ENCODE data around the gene JUP. TPM values are rescaled to one million over a fixed set of nuclear protein-coding genes. Genes with fewer than 3 reads are reported as not detected.
A peak's percentile ranks its signal among the peaks of the same experiment; 100 is the strongest.

JUP gene
- total and polyA plus RNA-seq, 2 of the 13 experiments (the other 11 are each of a cell fraction or from before 2014, with no cell fraction given) = 12.1 to 20.6 TPM

GRCh38 chr17:41786227-41787020, at the start of gene JUP (continued):
- TF ChIP-seq HMGXB4 (CRISPR knock-in tag; IDR thresholded peaks at IDR 0.05; ENCODE audit: borderline replicate concordance in 1 of 2, low read depth in 1 of 2) = peak; percentile 94 to 96
- peak; percentile 81 for TF ChIP-seq ZSCAN20 (CRISPR knock-in tag; IDR thresholded peaks at IDR 0.05; ENCODE audit: borderline replicate concordance)
- TF ChIP-seq JUN (CRISPR knock-in tag; IDR thresholded peaks at IDR 0.05) = 0 out of 2 replicates have a peak, but pooled peaks have one; percentile 33
- TF ChIP-seq ZNF615 (CRISPR knock-in tag; IDR thresholded peaks at IDR 0.05; ENCODE audit: borderline replicate concordance) = no peak
- TF ChIP-seq, protein P1, sequence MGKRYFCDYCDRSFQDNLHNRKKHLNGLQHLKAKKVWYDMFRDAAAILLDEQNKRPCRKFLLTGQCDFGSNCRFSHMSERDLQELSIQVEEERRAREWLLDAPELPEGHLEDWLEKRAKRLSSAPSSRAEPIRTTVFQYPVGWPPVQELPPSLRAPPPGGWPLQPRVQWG (CRISPR knock-in tag; IDR thresholded peaks at IDR 0.05; ENCODE audit: borderline replicate concordance, low read depth) = no peak
- TF ChIP-seq, protein P2, sequence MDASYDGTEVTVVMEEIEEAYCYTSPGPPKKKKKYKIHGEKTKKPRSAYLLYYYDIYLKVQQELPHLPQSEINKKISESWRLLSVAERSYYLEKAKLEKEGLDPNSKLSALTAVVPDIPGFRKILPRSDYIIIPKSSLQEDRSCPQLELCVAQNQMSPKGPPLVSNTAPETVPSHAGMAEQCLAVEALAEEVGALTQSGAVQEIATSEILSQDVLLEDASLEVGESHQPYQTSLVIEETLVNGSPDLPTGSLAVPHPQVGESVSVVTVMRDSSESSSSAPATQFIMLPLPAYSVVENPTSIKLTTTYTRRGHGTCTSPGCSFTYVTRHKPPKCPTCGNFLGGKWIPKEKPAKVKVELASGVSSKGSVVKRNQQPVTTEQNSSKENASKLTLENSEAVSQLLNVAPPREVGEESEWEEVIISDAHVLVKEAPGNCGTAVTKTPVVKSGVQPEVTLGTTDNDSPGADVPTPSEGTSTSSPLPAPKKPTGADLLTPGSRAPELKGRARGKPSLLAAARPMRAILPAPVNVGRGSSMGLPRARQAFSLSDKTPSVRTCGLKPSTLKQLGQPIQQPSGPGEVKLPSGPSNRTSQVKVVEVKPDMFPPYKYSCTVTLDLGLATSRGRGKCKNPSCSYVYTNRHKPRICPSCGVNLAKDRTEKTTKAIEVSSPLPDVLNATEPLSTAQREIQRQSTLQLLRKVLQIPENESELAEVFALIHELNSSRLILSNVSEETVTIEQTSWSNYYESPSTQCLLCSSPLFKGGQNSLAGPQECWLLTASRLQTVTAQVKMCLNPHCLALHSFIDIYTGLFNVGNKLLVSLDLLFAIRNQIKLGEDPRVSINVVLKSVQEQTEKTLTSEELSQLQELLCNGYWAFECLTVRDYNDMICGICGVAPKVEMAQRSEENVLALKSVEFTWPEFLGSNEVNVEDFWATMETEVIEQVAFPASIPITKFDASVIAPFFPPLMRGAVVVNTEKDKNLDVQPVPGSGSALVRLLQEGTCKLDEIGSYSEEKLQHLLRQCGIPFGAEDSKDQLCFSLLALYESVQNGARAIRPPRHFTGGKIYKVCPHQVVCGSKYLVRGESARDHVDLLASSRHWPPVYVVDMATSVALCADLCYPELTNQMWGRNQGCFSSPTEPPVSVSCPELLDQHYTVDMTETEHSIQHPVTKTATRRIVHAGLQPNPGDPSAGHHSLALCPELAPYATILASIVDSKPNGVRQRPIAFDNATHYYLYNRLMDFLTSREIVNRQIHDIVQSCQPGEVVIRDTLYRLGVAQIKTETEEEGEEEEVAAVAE (CRISPR knock-in tag; IDR thresholded peaks at IDR 0.05; ENCODE audit: borderline replicate concordance) = peak; percentile 64; the same call in 1 of the 2 replicates
- no peak for TF ChIP-seq TCF12 (IDR thresholded peaks at IDR 0.05)
- peak; percentile 80; the same call in 1 of the 2 replicates for TF ChIP-seq TCF12 (CRISPR knock-in tag; IDR thresholded peaks at IDR 0.05)
- peak; percentile 29; the same call in 1 of the 2 replicates for TF ChIP-seq ZNF224 (CRISPR knock-in tag; IDR thresholded peaks at IDR 0.05)
- TF ChIP-seq, protein P3, sequence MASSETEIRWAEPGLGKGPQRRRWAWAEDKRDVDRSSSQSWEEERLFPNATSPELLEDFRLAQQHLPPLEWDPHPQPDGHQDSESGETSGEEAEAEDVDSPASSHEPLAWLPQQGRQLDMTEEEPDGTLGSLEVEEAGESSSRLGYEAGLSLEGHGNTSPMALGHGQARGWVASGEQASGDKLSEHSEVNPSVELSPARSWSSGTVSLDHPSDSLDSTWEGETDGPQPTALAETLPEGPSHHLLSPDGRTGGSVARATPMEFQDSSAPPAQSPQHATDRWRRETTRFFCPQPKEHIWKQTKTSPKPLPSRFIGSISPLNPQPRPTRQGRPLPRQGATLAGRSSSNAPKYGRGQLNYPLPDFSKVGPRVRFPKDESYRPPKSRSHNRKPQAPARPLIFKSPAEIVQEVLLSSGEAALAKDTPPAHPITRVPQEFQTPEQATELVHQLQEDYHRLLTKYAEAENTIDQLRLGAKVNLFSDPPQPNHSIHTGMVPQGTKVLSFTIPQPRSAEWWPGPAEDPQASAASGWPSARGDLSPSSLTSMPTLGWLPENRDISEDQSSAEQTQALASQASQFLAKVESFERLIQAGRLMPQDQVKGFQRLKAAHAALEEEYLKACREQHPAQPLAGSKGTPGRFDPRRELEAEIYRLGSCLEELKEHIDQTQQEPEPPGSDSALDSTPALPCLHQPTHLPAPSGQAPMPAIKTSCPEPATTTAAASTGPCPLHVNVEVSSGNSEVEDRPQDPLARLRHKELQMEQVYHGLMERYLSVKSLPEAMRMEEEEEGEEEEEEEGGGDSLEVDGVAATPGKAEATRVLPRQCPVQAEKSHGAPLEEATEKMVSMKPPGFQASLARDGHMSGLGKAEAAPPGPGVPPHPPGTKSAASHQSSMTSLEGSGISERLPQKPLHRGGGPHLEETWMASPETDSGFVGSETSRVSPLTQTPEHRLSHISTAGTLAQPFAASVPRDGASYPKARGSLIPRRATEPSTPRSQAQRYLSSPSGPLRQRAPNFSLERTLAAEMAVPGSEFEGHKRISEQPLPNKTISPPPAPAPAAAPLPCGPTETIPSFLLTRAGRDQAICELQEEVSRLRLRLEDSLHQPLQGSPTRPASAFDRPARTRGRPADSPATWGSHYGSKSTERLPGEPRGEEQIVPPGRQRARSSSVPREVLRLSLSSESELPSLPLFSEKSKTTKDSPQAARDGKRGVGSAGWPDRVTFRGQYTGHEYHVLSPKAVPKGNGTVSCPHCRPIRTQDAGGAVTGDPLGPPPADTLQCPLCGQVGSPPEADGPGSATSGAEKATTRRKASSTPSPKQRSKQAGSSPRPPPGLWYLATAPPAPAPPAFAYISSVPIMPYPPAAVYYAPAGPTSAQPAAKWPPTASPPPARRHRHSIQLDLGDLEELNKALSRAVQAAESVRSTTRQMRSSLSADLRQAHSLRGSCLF (CRISPR knock-in tag; IDR thresholded peaks at IDR 0.05; ENCODE audit: borderline replicate concordance) = no peak
- TF ChIP-seq KLF13 (CRISPR knock-in tag; IDR thresholded peaks at IDR 0.05) = no peak
- peak; percentile 67; the same call in 1 of the 2 replicates for TF ChIP-seq CAMTA2 (CRISPR knock-in tag; IDR thresholded peaks at IDR 0.05; ENCODE audit: borderline replicate concordance)
- TF ChIP-seq CERS6 (CRISPR knock-in tag; IDR thresholded peaks at IDR 0.05) = no peak
- TF ChIP-seq NCOA1 (CRISPR knock-in tag; IDR thresholded peaks at IDR 0.05) = no peak; the same call in 1 of the 2 replicates
- TF ChIP-seq ESRRA (CRISPR knock-in tag; IDR thresholded peaks at IDR 0.05; ENCODE audit: low read depth) = peak; percentile 76; the same call in 1 of the 2 replicates
